GM20431 (cell line): ENCODE measurements around the gene IFIT3.
"Not testable (repeated sequence)": the region's sequence is repeated elsewhere in the genome, so short reads cannot be mapped to it uniquely, and the experiment has no call there.

ENCODE experiments used
- in situ Hi-C: fragments of 300-500 bp; cut with MseI, MboI; formaldehyde crosslinking; loops from one replicate; pipeline ENCODE4 v1.15.0; 2020; ENCODE audit warnings: low sequenced_read_pairs; ENCODE audit not compliant: unreplicated experiment

Gene IFIT3

DNA sequence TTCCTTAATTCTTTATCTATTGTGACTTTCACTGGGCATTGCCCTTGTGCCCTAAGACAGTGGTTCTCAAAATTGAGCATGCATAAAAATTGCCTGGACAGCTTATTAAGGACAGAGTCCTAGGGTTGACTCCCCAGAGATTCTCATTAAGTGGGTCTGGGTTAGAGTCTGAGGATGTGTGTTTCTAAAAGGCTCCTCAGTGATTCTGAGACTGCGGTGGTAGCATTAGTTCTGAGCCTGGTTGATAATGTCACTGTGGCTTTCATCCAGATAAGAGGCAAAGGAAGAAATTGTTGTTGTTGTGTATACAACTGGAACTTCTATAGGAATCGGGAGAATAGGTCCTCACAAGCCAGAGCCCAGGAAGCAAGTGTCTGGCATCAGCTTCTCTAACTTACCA is 24.6 kb upstream of the IFIT3 start:
- in situ Hi-C loops: no loop called here

- in situ Hi-C loops: no loop called here
These were observed 23.8 kb upstream of the IFIT3 start for GRCh38 chr10:89304026-89304425.

DNA sequence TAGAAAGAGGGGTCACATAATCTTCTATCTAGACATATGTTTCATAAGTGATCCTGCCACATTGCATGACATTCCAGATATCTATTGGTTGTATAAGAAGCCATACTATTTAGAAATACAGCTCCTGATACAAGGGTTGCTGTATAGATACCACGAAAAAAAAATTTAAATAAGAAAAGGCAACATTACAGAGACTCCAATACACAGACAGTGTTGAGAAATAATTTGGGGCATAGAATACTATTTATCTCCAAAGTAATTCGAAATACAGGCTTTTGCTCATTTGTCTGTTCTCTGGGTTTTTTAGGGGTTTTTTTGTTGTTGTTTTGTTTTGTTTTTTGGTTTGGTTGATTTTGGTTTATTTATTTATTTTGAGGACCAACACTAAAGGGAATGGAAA is 23.4 kb upstream of the IFIT3 start:
- in situ Hi-C loops: no loop called here

DNA sequence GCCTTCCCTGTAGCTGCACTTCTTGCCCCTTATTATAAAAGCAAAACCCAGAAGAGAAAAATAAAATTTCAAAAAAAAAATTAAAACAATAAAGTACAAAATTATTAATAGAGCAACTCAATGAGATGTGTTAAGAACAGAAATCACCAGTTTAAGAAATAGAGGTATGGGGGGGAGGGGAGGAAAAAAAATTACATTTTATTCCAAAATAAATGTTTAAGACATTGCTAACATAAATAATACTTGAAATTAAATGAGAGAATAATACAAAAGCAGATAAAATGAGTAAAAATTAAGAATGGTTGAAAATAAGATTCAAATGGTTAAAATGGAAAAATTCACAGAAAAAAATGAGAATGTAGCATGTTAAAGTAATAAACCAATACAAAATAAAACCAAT is 22.9 kb upstream of the IFIT3 start:
- in situ Hi-C loops: no loop called here

GRCh38 chr10:89305766-89306433 is 21.9 kb upstream of the IFIT3 start:
- in situ Hi-C loops: no loop called here

- in situ Hi-C loops: no loop called here
These were observed 21.1 kb upstream of the IFIT3 start for GRCh38 chr10:89306434-89307268.

DNA sequence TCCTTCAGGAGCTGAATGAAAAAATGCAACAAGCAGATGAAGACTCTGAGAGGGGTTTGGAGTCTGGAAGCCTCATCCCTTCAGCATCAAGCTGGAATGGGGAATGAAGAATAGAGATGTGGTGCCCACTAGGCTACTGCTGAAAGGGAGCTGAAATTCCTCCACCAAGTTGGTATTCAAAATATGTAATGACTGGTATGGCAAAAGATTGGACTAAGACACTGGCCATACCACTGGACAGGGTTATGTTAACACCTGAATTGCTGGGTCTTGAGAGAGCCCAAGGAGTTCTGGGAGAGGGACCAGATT is 20.6 kb upstream of the IFIT3 start:
- in situ Hi-C loops: no loop called here

- in situ Hi-C loops: no loop called here
These were observed 19.5 kb upstream of the IFIT3 start for GRCh38 chr10:89308266-89308665.

- in situ Hi-C loops: no loop called here
These were observed 19.1 kb upstream of the IFIT3 start for GRCh38 chr10:89308736-89309135.

DNA sequence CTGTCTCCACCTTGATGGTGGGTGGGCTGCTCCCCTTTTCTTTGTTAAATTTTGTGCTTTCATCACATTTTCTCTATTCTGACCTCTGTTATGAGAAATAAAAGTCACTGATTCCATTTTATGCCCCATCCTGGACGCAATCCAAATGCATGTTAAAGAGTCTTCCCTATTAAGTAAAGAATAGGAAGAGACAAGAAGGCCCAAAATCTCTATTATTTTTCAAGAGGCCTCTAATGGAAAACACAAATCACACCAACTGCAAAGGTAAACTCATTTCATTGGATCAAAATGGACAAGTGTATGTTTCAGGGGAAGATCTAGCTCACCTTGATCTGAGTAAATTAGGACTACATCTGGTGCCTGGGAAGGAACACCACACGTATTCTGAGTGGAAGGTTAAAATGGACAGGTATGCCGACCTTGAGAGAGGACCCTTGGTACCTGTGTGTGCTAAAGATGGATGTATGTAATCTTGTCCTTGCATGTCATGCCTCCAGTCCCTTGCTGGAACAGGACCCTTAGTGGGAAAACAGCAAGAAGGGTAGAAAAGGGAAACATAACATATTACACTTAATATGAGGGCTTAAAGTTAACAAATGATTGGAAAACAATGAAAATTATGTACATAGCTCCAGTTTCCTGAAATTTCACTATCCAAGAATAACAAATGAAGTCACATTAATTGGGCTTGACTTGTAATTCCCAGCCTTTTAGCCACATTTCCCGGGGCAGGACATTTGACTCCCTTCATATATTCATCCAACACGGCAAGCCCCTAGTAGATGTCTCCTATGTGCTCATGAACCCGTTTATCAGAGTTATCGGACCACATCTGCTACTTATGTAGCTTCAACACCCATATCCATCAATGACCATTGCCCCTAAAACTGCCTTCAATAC is 18.4 kb upstream of the IFIT3 start:
- in situ Hi-C loops: no loop called here

DNA sequence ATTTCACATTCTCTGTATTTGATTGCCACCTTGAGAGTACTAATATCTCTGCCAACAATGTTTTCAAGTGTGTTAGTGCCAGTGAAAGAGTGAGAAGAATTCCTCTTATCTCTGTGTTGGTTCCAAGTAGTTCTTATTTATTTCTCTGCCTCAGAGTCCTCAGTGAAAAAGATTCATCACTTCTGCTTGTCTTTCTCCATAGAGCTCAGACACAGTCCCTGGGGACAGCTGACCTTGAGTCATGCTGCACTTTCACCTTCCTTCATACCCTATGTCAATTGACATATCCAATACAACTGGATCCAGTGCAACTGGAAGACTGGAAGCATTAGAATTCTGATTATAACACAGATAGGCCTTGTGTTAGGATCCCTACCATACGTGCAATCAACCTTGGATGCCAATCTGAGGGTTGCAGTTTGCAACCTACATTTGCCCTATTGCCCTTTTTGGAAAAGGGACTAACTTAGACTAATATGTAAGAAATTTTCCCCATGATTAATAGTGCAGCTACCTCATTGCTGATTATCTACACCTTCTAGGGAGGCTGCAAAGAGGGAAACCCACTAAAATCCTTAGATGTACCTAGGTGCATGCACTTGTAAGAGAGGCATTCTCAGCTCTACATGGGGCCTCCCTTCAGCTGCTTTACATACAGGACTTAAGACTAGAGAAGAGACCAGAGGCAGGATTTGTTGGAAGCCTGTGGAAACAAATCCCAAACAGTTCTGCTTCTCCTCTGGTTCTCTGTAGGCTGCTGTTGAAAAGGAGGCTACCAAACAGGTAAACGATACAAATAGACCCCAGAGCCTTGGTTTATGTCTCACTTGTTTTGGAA is 17.5 kb upstream of the IFIT3 start:
- in situ Hi-C loops: no loop called here

DNA sequence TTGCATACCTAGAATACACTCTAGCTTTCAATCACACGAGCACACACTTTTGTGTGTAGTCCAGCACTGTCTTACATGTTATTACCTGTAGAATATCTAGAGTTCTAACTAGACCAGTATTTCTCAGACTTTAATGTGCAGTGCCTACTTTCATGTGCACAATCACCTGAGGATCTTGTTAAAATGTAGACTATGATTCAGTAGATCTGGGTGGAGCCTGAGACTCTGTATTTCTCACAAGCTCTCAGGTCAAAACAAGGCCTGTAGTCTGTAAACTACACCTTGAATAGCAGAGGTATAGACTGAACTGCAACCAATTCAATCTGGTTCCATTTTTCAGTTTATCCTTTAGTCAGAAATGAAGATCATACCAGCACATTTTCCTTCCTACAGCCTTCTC is 14.8 kb upstream of the IFIT3 start:
- in situ Hi-C loops: no loop called here

- in situ Hi-C loops: no loop called here
These were observed 13.1 kb upstream of the IFIT3 start for GRCh38 chr10:89314676-89315075.

DNA sequence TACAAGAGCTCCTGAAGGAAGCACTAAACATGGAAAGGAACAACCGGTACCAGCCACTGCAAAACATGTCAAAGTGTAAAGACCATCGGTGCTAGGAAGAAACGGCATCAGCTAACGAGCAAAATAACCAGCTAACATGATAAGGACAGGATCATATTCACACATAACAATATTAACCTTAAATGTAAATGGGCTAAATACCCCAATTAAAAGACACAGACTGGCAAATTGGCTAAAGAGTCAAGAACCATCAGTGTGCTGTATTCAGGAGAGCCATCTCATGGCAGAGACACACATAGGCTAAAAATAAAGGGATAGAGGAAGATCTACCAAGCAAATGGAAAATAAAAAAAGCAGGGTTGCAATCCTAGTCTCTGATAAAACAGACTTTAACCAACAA is 9.8 kb upstream of the IFIT3 start:
- in situ Hi-C loops: not testable (repeated sequence)

- in situ Hi-C loops: not testable (repeated sequence)
These were observed 2.7 kb upstream of the IFIT3 start for GRCh38 chr10:89325081-89325480.

DNA sequence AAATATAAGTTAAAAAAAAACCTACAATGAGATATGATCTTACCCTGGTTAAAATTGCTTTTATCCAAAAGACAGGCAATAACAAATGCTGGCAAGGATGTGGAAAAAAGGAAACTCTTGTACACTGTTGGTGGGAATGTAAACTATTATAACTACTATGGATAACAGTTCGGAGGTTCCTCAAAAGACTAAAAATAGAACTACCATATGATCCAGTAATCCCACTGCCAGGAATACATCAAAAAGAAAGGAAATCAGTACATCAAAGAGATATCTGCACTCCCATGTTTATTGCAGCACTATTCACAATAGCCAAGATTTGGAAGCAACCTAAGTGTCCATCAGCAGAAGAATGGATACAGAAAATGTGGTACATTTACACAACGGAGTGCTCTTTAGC is 1.9 kb upstream of the IFIT3 start:
- in situ Hi-C loops: not testable (repeated sequence)

- in situ Hi-C loops: no loop called here
These were observed 1.4 kb downstream of the IFIT3 start for GRCh38 chr10:89329151-89329550.

DNA sequence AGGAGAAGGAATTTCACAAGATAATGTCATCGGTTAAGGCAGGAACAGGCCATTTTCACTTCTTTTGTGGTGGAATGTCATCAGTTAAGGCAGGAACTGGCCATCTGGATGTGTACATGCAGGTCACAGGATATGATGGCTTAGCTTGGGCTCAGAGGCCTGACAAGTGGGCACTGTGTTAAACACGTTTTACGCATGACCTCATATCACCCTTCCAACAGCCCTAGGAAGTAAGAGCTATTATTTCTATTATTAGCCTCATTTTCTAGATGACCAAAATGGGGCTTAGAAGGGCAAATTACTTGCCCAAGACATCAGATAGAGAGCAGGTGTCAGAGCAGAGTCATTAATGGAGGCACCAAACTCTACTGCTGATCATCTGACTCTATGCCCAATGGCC is 2.2 kb downstream of the IFIT3 start:
- in situ Hi-C loops: not testable (repeated sequence)

- in situ Hi-C loops: no loop called here
These were observed 2.9 kb downstream of the IFIT3 start for GRCh38 chr10:89330537-89331212.
